VCaP (cell line): Measurements from ENCODE around the gene LUZP2.

Experiments
- H3K27ac ChIP-seq: fragments of 450-650 bp; 2 replicates; pipeline ENCODE4 v1.5.1; 2017
- CTCF ChIP-seq: fragments of 450-650 bp; conservative IDR thresholded peaks from 2 replicates; pipeline ENCODE4 v1.5.1; 2017; ENCODE audit warnings: mild to moderate bottlenecking, moderate library complexity

Gene LUZP2

GRCh38 chr11:24628224-24628776, 131.4 kb downstream of the LUZP2 start:
- no peak overlapping the region for H3K27ac ChIP-seq
- TF ChIP-seq CTCF, result no peak

- no peak for TF ChIP-seq CTCF
- H3K27ac ChIP-seq, result peak overlapping the region; percentile 67
Observed at GRCh38 chr11:24634606-24635160, 137.8 kb downstream of the LUZP2 start.

GRCh38 chr11:24635588-24636290, 138.9 kb downstream of the LUZP2 start:
- no peak for TF ChIP-seq CTCF
- H3K27ac ChIP-seq, result peak overlapping the region; percentile 67

GRCh38 chr11:24636291-24636629, 139.4 kb downstream of the LUZP2 start:
- H3K27ac ChIP-seq, result peak overlapping the region; percentile 67

GRCh38 chr11:24637520-24637919, 140.7 kb downstream of the LUZP2 start:
- no peak for TF ChIP-seq CTCF

More at GRCh38 chr11:24636291-24636629, 139.4 kb downstream of the LUZP2 start:
- no peak for TF ChIP-seq CTCF

GRCh38 chr11:24642648-24643047, 145.8 kb downstream of the LUZP2 start:
- TF ChIP-seq CTCF, result no peak
- no peak overlapping the region for H3K27ac ChIP-seq

More at GRCh38 chr11:24637520-24637919, 140.7 kb downstream of the LUZP2 start:
- H3K27ac ChIP-seq, result no peak overlapping the region

GRCh38 chr11:24645563-24645962, 148.7 kb downstream of the LUZP2 start:
- peak overlapping the region; percentile 87 for H3K27ac ChIP-seq
- no peak for TF ChIP-seq CTCF
